ENCODE data around the gene TUBB1.

The TUBB1 gene

GRCh38 chr20:59030911-59031563 is 11.8 kb downstream of the TUBB1 start:
- Histone ChIP-seq H3K27me3 (ENCODE audit: control insufficient read depth in 1 of 2, insufficient read depth in 2 of 2, low read length in 2 of 2) (no peaks in the 10 kb centered on the region), H3K4me1 (ENCODE audit: control insufficient read depth in 1 of 2, insufficient read depth in 2 of 2, low read length in 2 of 2) (peaks cover 32 to 48% of the 10 kb centered on the region in 2 donors), H3K9ac (ENCODE audit: low read depth in 1 of 2, low read length in 2 of 2) (peak overlapping the region; percentile 71 to 87), H3K27ac (ENCODE audit: low read depth, low read length) (no peak overlapping the region), H3K4me3 (ENCODE audit: low read depth in 1 of 2, low read length in 2 of 2) (peak overlapping the region; percentile 81 to 84), H3K9me3 (ENCODE audit: control insufficient read depth in 1 of 2, low read length in 2 of 2) (no peaks in the 10 kb centered on the region), H3K36me3 (ENCODE audit: control insufficient read depth in 1 of 2, insufficient read depth in 2 of 2, low read length in 2 of 2) (peaks cover 28 to 57% of the 10 kb centered on the region in 2 donors)

- Histone ChIP-seq H3K4me3 (ENCODE audit: low read depth in 1 of 2, low read length in 2 of 2) (peak overlapping the region; percentile 81 to 84), H3K27ac (ENCODE audit: low read depth, low read length) (peak overlapping the region; percentile 93), H3K9ac (ENCODE audit: low read depth in 1 of 2, low read length in 2 of 2) (peak overlapping the region; percentile 71 to 87), H3K27me3 (ENCODE audit: control insufficient read depth in 1 of 2, insufficient read depth in 2 of 2, low read length in 2 of 2) (no peaks in the 10 kb centered on the region), H3K36me3 (ENCODE audit: control insufficient read depth in 1 of 2, insufficient read depth in 2 of 2, low read length in 2 of 2) (peaks cover 34 to 57% of the 10 kb centered on the region in 2 donors), H3K4me1 (ENCODE audit: control insufficient read depth in 1 of 2, insufficient read depth in 2 of 2, low read length in 2 of 2) (peaks cover 32 to 52% of the 10 kb centered on the region in 2 donors), H3K9me3 (ENCODE audit: control insufficient read depth in 1 of 2, low read length in 2 of 2) (no peaks in the 10 kb centered on the region)
Measured at GRCh38 chr20:59031564-59032022, 12.4 kb downstream of the TUBB1 start.

GRCh38 chr20:59032023-59032712 is 12.9 kb downstream of the TUBB1 start, which contains the start of gene ATP5F1E:
Gene ATP5F1E (minus strand): TSS chr20:59032335. CDS start chr20:59032251, 84 bp downstream.
- H3K4me1 ChIP-seq (ENCODE audit: control insufficient read depth in 1 of 2, insufficient read depth in 2 of 2, low read length in 2 of 2) = peaks cover 32 to 52% of the 10 kb centered on the region in 2 donors
- peak within 1 kb of the TSS; percentile 71 to 87 for H3K9ac ChIP-seq (ENCODE audit: low read depth in 1 of 2, low read length in 2 of 2)
- no peaks in the 10 kb centered on the region for H3K27me3 ChIP-seq (ENCODE audit: control insufficient read depth in 1 of 2, insufficient read depth in 2 of 2, low read length in 2 of 2)
- H3K36me3 ChIP-seq (ENCODE audit: control insufficient read depth in 1 of 2, insufficient read depth in 2 of 2, low read length in 2 of 2) = peaks cover 38 to 56% of the 10 kb centered on the region in 2 donors
- H3K27ac ChIP-seq (ENCODE audit: low read depth, low read length) = peak within 1 kb of the TSS; percentile 93
- H3K9me3 ChIP-seq (ENCODE audit: control insufficient read depth in 1 of 2, low read length in 2 of 2) = no peaks in the 10 kb centered on the region
- H3K4me3 ChIP-seq (ENCODE audit: low read depth in 1 of 2, low read length in 2 of 2) = peak within 1 kb of the TSS; percentile 81 to 84

- H3K27ac ChIP-seq (ENCODE audit: low read depth, low read length) = peak overlapping the region; percentile 61
- peaks cover 43 to 56% of the 10 kb centered on the region in 2 donors for H3K36me3 ChIP-seq (ENCODE audit: control insufficient read depth in 1 of 2, insufficient read depth in 2 of 2, low read length in 2 of 2)
- peak overlapping the region; percentile 56 to 70 for H3K4me3 ChIP-seq (ENCODE audit: low read depth in 1 of 2, low read length in 2 of 2)
- H3K4me1 ChIP-seq (ENCODE audit: control insufficient read depth in 1 of 2, insufficient read depth in 2 of 2, low read length in 2 of 2) = peaks cover 32 to 48% of the 10 kb centered on the region in 2 donors
- H3K9me3 ChIP-seq (ENCODE audit: control insufficient read depth in 1 of 2, low read length in 2 of 2) = no peaks in the 10 kb centered on the region
- H3K27me3 ChIP-seq (ENCODE audit: control insufficient read depth in 1 of 2, insufficient read depth in 2 of 2, low read length in 2 of 2) = no peaks in the 10 kb centered on the region
- H3K9ac ChIP-seq (ENCODE audit: low read depth in 1 of 2, low read length in 2 of 2) = peak overlapping the region; percentile 53 to 56
Measured at GRCh38 chr20:59032713-59033059, 13.5 kb downstream of the TUBB1 start.

- Histone ChIP-seq H3K9ac (ENCODE audit: low read depth in 1 of 2, low read length in 2 of 2) (peak overlapping the region; percentile 53 to 56), H3K4me3 (ENCODE audit: low read depth in 1 of 2, low read length in 2 of 2) (peak overlapping the region; percentile 56 to 70), H3K27me3 (ENCODE audit: control insufficient read depth in 1 of 2, insufficient read depth in 2 of 2, low read length in 2 of 2) (no peaks in the 10 kb centered on the region), H3K36me3 (ENCODE audit: control insufficient read depth in 1 of 2, insufficient read depth in 2 of 2, low read length in 2 of 2) (peaks cover 45 to 56% of the 10 kb centered on the region in 2 donors), H3K27ac (ENCODE audit: low read depth, low read length) (no peak overlapping the region), H3K9me3 (ENCODE audit: control insufficient read depth in 1 of 2, low read length in 2 of 2) (no peaks in the 10 kb centered on the region), H3K4me1 (ENCODE audit: control insufficient read depth in 1 of 2, insufficient read depth in 2 of 2, low read length in 2 of 2) (peaks cover 35 to 44% of the 10 kb centered on the region in 2 donors)
Measured at GRCh38 chr20:59033093-59033492, 13.9 kb downstream of the TUBB1 start.

- no peak overlapping the region for H3K4me3 ChIP-seq (ENCODE audit: low read depth in 1 of 2, low read length in 2 of 2)
- no peak overlapping the region for H3K27ac ChIP-seq (ENCODE audit: low read depth, low read length)
- H3K9me3 ChIP-seq (ENCODE audit: control insufficient read depth in 1 of 2, low read length in 2 of 2) = no peaks in the 10 kb centered on the region
- no peaks in the 10 kb centered on the region for H3K27me3 ChIP-seq (ENCODE audit: control insufficient read depth in 1 of 2, insufficient read depth in 2 of 2, low read length in 2 of 2)
- no peak overlapping the region for H3K9ac ChIP-seq (ENCODE audit: low read depth in 1 of 2, low read length in 2 of 2)
- peaks cover 40 to 54% of the 10 kb centered on the region in 2 donors for H3K36me3 ChIP-seq (ENCODE audit: control insufficient read depth in 1 of 2, insufficient read depth in 2 of 2, low read length in 2 of 2)
- H3K4me1 ChIP-seq (ENCODE audit: control insufficient read depth in 1 of 2, insufficient read depth in 2 of 2, low read length in 2 of 2) = peaks cover 33 to 40% of the 10 kb centered on the region in 2 donors
Measured at GRCh38 chr20:59033616-59034165, 14.5 kb downstream of the TUBB1 start.

GRCh38 chr20:59035381-59035780 is 16.2 kb downstream of the TUBB1 start:
- no peak overlapping the region for H3K9ac ChIP-seq (ENCODE audit: low read depth in 1 of 2, low read length in 2 of 2)
- no peak overlapping the region for H3K27ac ChIP-seq (ENCODE audit: low read depth, low read length)
- H3K4me1 ChIP-seq (ENCODE audit: control insufficient read depth in 1 of 2, insufficient read depth in 2 of 2, low read length in 2 of 2) = peaks cover 24 to 34% of the 10 kb centered on the region in 2 donors
- no peak overlapping the region for H3K4me3 ChIP-seq (ENCODE audit: low read depth in 1 of 2, low read length in 2 of 2)
- H3K36me3 ChIP-seq (ENCODE audit: control insufficient read depth in 1 of 2, insufficient read depth in 2 of 2, low read length in 2 of 2) = peaks cover 34 to 42% of the 10 kb centered on the region in 2 donors
- no peaks in the 10 kb centered on the region for H3K9me3 ChIP-seq (ENCODE audit: control insufficient read depth in 1 of 2, low read length in 2 of 2)
- no peaks in the 10 kb centered on the region for H3K27me3 ChIP-seq (ENCODE audit: control insufficient read depth in 1 of 2, insufficient read depth in 2 of 2, low read length in 2 of 2)

GRCh38 chr20:59037386-59037785 is 18.2 kb downstream of the TUBB1 start:
- H3K9ac ChIP-seq (ENCODE audit: low read depth in 1 of 2, low read length in 2 of 2) = no peak overlapping the region
- peaks cover 23 to 31% of the 10 kb centered on the region in 2 donors for H3K4me1 ChIP-seq (ENCODE audit: control insufficient read depth in 1 of 2, insufficient read depth in 2 of 2, low read length in 2 of 2)
- no peak overlapping the region for H3K27ac ChIP-seq (ENCODE audit: low read depth, low read length)
- H3K9me3 ChIP-seq (ENCODE audit: control insufficient read depth in 1 of 2, low read length in 2 of 2) = no peaks in the 10 kb centered on the region
- peaks cover 34 to 42% of the 10 kb centered on the region in 2 donors for H3K36me3 ChIP-seq (ENCODE audit: control insufficient read depth in 1 of 2, insufficient read depth in 2 of 2, low read length in 2 of 2)
- H3K4me3 ChIP-seq (ENCODE audit: low read depth in 1 of 2, low read length in 2 of 2) = no peak overlapping the region
- no peaks in the 10 kb centered on the region for H3K27me3 ChIP-seq (ENCODE audit: control insufficient read depth in 1 of 2, insufficient read depth in 2 of 2, low read length in 2 of 2)

- Histone ChIP-seq H3K36me3 (ENCODE audit: control insufficient read depth in 1 of 2, insufficient read depth in 2 of 2, low read length in 2 of 2) (peaks cover 28 to 35% of the 10 kb centered on the region in 2 donors), H3K4me3 (ENCODE audit: low read depth in 1 of 2, low read length in 2 of 2) (peak overlapping the region; percentile 89 to 94), H3K27me3 (ENCODE audit: control insufficient read depth in 1 of 2, insufficient read depth in 2 of 2, low read length in 2 of 2) (no peaks in the 10 kb centered on the region), H3K27ac (ENCODE audit: low read depth, low read length) (no peak overlapping the region), H3K9me3 (ENCODE audit: control insufficient read depth in 1 of 2, low read length in 2 of 2) (no peaks in the 10 kb centered on the region), H3K9ac (ENCODE audit: low read depth in 1 of 2, low read length in 2 of 2) (no peak overlapping the region), H3K4me1 (ENCODE audit: control insufficient read depth in 1 of 2, insufficient read depth in 2 of 2, low read length in 2 of 2) (peaks cover 34 to 37% of the 10 kb centered on the region in 2 donors)
Measured at GRCh38 chr20:59039233-59039632, 20.0 kb downstream of the TUBB1 start.

GRCh38 chr20:59040667-59041066 is 21.4 kb downstream of the TUBB1 start:
- H3K27me3 ChIP-seq (ENCODE audit: control insufficient read depth in 1 of 2, insufficient read depth in 2 of 2, low read length in 2 of 2) = no peaks in the 10 kb centered on the region
- peak overlapping the region; percentile 39 for H3K27ac ChIP-seq (ENCODE audit: low read depth, low read length)
- peak overlapping the region; percentile 84 for H3K9ac ChIP-seq (ENCODE audit: low read depth in 1 of 2, low read length in 2 of 2)
- H3K4me1 ChIP-seq (ENCODE audit: control insufficient read depth in 1 of 2, insufficient read depth in 2 of 2, low read length in 2 of 2) = peaks cover 28 to 37% of the 10 kb centered on the region in 2 donors
- H3K4me3 ChIP-seq (ENCODE audit: low read depth in 1 of 2, low read length in 2 of 2) = peak overlapping the region; percentile 89 to 94
- H3K36me3 ChIP-seq (ENCODE audit: control insufficient read depth in 1 of 2, insufficient read depth in 2 of 2, low read length in 2 of 2) = peaks cover 20 to 25% of the 10 kb centered on the region in 2 donors
- H3K9me3 ChIP-seq (ENCODE audit: control insufficient read depth in 1 of 2, low read length in 2 of 2) = no peaks in the 10 kb centered on the region

Data from duodenal mucosa (tissue), 2 donors.